ENCODE results near the gene SMAGP.

The SMAGP gene

GRCh38 chr12:51200806-51201205 is 69.4 kb downstream of the SMAGP start:
- no peak for DNase-seq (ENCODE audit: low read depth)

GRCh38 chr12:51200156-51200555 is 70.1 kb downstream of the SMAGP start:
- no peak for DNase-seq (ENCODE audit: low read depth)
- no peak overlapping the region for H3K4me3 ChIP-seq (ENCODE audit: low read depth, low read length)

More at GRCh38 chr12:51200806-51201205, 69.4 kb downstream of the SMAGP start:
- H3K4me3 ChIP-seq (ENCODE audit: low read depth, low read length) = no peak overlapping the region

GRCh38 chr12:51199366-51199945 is 70.8 kb downstream of the SMAGP start:
- no peak for DNase-seq (ENCODE audit: low read depth)
- H3K4me3 ChIP-seq (ENCODE audit: low read depth, low read length) = no peak overlapping the region

- no peak for DNase-seq (ENCODE audit: low read depth)
- H3K4me3 ChIP-seq (ENCODE audit: low read depth, low read length) = no peak overlapping the region
These were observed 71.4 kb downstream of the SMAGP start for GRCh38 chr12:51198568-51199365.

GRCh38 chr12:51197736-51198567 is 72.3 kb downstream of the SMAGP start:
- no peak for DNase-seq (ENCODE audit: low read depth)
- no peak overlapping the region for H3K4me3 ChIP-seq (ENCODE audit: low read depth, low read length)

- H3K4me3 ChIP-seq (ENCODE audit: low read depth, low read length) = no peak overlapping the region
- DNase-seq (ENCODE audit: low read depth) = no peak
These were observed 73.7 kb downstream of the SMAGP start for GRCh38 chr12:51196547-51196946.

GRCh38 chr12:51195841-51196240 is 74.4 kb downstream of the SMAGP start:
- no peak for DNase-seq (ENCODE audit: low read depth)
- H3K4me3 ChIP-seq (ENCODE audit: low read depth, low read length) = no peak overlapping the region

Data from skeletal muscle cell (primary cell).